SH-SY5Y (cell line): ENCODE results near the gene LRBA.
A peak's percentile ranks its signal among the peaks of the same experiment; 100 is the strongest.

Experiments
- GATA2 ChIP-seq: IDR thresholded peaks from 2 replicates; pipeline ENCODE4 v1.6.1; 2011; ENCODE audit warnings: mild to moderate bottlenecking, low read depth, low read length
- GATA3 ChIP-seq: IDR thresholded peaks from 2 replicates; pipeline ENCODE4 v1.6.1; 2011; ENCODE audit warnings: low read depth, mild to moderate bottlenecking, low read length, moderate library complexity

Gene LRBA

DNA sequence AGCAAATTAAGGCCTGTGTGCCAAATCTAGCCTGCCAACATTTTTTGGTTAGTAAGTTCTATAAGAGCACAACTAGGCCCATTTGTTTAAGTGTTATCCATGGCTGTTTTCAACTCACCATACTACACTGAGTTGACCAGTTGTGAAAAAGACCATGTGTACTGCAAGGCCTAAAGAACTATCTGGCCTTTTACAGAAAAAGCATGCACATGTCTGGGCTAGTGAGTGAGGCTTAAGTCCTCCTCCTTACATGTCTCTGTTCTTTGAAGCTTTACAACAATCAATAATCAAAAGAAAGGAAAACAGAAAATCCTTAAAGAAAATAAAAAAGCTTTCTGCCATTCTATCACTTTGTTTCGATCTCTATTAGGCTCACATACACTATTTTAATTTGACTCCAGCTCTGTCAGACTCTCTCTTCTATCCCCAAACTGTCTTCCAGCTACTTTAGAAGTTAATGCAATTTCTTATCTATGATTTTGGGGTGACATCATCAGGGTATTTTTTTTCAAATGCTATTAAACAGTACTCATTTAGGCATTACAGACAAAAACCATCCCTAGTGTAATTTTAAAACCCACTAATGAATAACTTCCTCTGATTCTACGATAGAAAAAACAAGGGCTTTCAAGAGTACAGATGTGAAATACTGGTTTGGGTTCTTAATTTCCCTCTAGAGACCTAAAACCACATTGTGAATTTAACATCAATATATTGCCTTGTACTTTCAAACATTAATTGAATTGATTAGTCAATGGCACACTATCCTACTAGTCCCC, 271.3 kb downstream of the LRBA start:
- TF ChIP-seq GATA2 (no peak), GATA3 (no peak)

DNA sequence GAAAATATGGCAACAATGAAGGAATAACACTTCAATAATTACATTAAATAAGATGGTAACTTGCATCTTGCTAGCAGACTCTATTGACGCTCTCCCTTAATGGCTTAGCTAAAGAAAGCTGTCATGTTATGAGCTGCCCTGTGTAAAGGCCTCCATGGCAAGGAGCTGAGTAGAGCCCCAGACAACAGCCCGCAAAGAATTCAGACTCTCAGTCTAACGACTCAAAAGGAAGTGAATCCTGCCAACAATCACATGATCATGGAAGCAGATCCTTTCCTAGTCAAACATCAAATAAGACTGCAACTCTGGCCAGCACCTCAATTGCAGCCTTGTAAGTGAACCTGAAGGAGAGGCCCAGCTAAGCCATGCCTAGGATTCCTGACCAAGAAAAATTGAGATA, 275.5 kb downstream of the LRBA start:
- TF ChIP-seq GATA2 (no peak), GATA3 (no peak)

DNA sequence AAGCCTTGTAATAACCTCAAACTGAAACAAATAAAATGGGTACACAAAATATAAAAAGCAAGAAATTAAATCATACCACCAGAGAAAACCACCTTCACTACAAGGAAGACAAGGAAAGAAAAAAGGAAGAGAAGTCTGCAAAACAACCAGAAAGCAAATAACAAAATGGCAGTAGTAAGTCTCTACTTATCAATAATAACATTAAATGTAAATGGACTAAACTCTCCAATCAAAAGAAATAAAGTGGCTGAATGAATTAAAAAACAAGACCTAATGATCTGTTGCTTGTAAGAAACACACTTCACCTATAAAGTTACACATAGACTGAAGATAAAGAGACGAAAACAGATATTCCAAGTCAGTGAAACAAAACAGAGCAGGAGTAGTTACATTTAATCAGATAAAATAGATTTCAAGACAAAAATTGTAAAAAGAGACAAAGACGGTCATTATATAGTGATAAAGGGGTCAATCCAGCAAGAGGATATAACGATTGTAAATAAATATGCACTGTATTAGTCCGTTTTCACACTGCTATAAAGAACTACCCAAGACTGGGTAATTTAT, 289.0 kb downstream of the LRBA start:
- TF ChIP-seq GATA3 (no peak), GATA2 (no peak)

DNA sequence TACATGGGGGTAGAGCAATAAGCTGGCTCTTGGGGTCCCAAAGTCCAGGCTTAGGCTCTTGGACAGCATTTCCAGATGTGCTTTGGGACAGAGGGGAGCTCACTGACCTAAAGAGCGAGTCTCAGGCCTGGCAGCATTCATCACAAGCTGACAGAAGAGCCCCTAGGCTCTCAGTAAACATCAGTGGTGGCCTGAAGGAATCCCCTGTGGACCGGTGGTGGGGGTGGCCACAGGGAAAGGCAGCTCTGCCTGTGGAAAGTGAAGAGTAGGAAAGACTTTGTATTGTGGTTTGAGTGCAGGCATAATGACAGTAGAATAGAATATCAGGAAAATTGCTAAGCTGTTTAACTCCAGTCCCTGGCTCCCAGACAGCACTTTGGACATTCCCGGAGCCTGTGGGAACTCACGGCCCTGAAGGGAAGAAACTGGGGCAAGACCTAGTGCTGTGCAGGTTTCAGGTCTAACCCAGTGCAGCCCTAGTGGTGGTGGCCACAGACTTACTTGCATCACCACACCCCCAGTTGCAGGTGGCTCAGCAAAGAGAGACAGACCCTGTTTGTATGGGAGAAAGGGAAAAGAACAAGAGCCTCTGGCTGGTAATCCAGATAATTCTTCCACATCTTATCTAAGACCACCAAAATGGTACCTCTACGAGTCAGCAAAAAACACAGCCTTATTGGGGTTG, 291.2 kb downstream of the LRBA start:
- no peak for TF ChIP-seq GATA2
- no peak for TF ChIP-seq GATA3

DNA sequence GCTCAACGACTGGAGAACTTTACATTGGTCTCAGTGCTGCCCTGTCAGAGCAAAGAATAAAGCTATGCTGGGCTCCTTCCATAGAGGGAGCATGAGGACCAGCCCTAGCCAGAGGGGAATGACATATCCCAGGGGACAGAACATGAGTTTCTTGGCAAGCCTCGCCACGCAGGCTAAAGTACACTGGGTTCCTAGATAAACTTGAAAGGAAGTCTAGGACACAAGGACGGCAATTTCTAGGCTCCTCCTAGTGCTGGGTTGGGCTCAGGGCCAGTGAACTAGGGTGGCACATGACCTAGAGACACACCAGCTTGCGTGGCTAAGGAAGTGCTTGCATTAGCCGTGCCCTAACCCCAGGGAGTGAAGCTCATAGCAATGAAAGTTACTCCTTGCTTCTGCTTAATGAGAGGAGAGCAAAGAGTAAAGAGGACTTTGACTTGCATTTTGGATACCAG, 292.1 kb downstream of the LRBA start:
- TF ChIP-seq GATA3 (no peak), GATA2 (no peak)

DNA sequence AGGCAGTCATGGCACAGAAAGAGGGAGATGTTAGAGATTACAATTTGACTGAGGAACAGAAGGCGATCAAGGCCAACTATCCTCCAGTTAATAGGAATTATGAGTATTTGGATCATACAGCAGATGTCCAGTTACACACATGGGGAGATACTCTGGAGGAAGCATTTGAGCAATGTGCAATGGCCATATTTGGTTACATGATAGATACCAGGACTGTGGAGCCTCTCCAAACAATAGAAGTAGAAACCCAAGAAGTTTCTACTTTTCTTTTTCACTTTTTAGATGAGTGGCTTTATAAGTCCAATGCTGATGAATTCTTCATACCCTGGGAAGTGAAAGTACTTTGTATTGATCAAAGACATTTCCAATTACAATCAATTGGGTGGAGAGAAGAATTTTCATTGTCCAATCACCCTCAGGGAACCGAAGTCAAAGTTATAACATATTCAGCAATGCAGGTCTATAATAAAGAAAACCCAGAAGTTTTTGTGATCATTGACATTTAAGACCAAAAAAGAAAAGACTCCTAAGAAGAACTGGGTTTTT, 294.0 kb downstream of the LRBA start:
- TF ChIP-seq GATA3 (no peak), GATA2 (no peak)

DNA sequence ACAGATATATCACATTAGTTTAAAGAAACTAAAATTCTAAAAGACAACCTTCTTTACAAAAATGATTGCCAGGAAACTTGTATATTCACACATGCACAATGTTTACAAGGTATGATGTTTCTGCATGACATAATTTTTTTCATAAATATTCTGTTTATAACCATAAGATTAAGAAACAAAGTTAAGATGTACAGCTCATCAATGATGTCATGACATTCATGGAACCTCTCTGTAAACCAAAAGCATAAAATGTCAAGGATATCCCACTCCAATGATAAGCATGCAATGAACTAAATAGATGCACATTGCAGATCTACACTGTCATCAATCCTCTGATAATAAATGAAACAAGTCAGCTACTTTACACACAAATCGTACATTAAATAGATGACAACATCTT, 297.1 kb downstream of the LRBA start:
- TF ChIP-seq GATA3: no peak
- TF ChIP-seq GATA2: no peak

DNA sequence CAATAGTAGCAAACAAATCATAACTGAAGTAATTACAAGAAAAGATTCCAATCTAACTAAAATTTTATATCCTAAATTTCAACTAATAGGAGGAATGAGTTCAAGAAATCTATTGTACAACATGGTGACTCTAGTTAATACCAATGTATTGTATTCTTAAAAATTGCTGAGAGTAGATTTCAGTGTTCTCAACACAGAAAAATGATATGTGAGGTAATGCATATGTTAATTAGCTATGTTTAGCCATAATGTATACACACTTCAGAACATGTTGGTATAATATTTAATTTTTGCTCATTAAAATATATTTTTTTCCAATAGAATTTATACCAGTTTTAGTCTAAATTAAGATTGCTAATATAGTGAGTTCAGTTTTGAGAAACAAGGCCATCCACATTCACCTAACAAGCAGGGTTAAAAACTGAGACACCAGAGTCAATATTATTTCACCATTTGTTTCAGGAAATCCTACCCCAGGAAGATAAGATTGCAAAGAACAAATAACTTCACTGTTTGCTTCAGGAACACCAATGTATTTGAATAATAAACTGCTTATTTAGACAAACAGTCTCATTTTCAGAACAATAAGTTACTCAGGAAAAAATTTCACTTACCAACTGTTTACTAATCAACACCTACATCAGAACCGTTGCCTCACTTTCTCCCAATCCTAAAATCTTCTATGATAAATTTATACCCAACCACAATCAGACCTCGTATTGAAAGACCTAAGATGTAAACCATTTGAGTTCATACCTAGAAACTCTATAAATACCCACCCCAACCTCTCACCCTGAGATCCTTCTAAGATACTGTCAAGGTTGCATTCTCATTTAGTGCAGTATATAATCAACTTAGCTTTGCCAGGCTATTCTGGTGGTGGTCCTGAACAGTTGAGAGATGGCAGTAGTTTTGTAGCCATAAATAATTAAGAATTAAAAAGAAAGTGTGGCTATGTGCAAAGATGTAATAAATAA, 300.3 kb downstream of the LRBA start:
- TF ChIP-seq GATA2: no peak
- TF ChIP-seq GATA3: no peak

DNA sequence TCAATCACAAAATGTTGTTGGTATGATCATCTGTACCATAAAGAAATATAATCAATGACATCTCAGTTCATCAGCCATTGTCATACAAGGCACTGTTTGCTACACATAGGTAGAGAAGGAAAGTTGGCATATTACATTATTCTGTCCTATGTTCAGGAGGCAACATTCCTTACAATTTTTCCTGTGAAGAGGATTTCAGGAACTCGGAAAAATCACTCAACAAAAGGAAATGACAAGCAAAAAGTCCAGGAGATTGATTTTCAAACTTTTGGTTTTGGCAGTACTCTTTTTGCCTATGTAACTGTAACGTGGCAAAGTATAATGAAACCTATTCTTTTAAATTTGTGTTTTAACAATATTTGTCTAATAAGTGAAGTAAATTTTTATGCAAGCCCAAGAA, 301.8 kb downstream of the LRBA start:
- TF ChIP-seq GATA3: no peak
- no peak for TF ChIP-seq GATA2

DNA sequence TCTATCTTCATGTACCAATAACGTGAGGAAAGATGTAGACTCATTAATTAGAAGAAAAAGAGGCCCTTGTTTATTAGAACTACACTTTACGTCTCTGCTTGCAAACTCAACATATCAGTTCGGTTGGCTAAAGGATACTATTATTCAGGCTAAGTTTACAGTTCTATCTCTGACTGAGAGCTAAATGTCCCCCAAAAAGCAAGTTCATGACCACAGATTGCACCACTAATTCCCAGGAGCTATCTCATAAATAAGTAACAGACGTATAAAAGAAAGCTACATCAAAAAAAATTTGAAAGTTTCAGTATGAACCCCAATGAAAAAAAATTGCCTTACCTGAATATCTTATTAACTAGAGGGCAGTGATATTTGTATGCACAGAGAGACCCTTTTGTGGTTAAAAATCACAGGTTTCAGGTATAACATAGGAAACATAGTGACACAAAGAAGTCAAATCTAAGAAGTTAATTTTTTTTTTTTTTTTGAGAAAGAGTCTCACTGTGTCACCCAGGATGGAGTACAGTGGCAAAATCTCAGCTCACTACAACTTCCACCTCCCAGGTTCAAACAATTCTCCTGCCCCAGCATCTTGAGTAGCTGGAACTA, 304.2 kb downstream of the LRBA start:
- TF ChIP-seq GATA3 (no peak), GATA2 (no peak)

DNA sequence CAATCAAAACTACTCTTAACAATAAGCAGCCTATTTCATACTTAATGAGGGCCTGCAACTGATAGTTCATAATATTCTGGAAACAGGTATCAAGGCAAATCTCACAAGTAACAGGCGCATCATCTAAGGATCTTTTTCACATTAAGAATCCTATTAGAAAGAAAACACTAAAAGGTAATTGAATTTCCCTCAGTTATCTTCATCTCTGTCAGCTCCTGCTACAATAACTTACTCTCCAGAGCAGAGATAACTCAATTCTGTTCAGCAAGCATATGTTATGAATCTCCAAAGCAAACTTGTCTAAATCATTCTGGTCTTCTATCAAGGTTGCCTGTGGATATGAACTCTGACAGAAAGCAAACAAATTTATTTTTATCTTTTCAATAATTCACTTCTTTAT, 307.1 kb downstream of the LRBA start:
- peak; percentile 95 for TF ChIP-seq GATA2
- TF ChIP-seq GATA3: peak; percentile 99

DNA sequence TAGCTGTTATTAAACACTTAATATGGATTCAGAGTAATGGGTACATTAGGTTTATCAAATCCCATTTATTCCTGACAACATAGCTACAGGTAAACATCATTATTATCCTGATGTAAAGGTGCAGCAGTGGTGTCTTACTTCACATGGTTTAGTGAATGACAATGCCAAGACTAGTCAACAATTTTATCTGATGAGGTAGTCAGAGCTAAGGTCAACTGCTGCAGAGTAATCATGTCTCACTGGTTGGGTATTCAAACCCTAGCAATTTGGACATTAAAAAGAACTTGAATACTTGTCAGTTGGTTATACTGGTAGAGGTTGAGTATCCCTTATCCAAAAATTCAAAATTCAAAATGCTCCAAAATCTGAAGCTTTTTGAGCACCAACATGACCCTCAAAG, 315.5 kb downstream of the LRBA start:
- TF ChIP-seq GATA3: peak; percentile 10; the same call in 1 of the 2 replicates
- TF ChIP-seq GATA2: no peak

DNA sequence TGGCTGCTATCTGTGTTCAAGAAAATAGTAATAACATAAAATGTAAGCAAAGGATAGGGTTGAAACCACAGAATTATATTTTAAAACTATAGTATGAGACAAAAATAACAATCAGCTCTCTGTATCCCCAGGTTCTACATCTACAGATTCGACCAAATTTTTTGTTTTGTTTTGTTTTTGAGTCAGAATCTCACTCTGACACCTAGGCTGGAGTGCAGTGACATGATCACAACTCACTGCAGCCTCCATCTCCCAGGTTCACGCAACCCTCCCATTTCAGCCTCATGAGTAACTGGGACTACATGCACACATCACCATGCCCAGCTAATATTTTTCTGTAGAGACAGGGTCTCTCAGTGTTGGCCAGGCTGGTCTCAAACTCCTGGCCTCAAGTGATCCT, 319.9 kb downstream of the LRBA start:
- TF ChIP-seq GATA2 (no peak), GATA3 (no peak)
